ENCODE results near the gene PDF. TPM values are rescaled to one million over a fixed set of nuclear protein-coding genes. Genes with fewer than 3 reads are reported as not detected.

PDF gene
- total and polyA plus RNA-seq, 2 of the 13 experiments (the other 11 are each of a cell fraction or from before 2014, with no cell fraction given), result 12.4 to 48.8 TPM

- TF ChIP-seq LCORL (IDR thresholded peaks at IDR 0.05) (0 out of 2 replicates have a peak, but pooled peaks have one; percentile 39), LCORL (CRISPR knock-in tag; IDR thresholded peaks at IDR 0.05) (no peak), TFDP2 (CRISPR knock-in tag; IDR thresholded peaks at IDR 0.05) (no peak), MED1 (CRISPR knock-in tag; IDR thresholded peaks at IDR 0.05) (peak; percentile 11; the same call in 1 of the 2 replicates), EP300 (IDR thresholded peaks at IDR 0.05; ENCODE audit: low read depth in 2 of 2, low read length in 2 of 2) (peak in 1 of 2 experiments; percentile 14; a peak in 1 of 4 replicates), EP300 (CRISPR knock-in tag; IDR thresholded peaks at IDR 0.05; ENCODE audit: borderline replicate concordance) (no peak), RORA (CRISPR knock-in tag; IDR thresholded peaks at IDR 0.05) (no peak), ZNF441 (CRISPR knock-in tag; IDR thresholded peaks at IDR 0.05; ENCODE audit: borderline replicate concordance) (0 out of 2 replicates have a peak, but pooled peaks have one; percentile 15), RXRA (CRISPR knock-in tag; IDR thresholded peaks at IDR 0.05) (peak; percentile 50; the same call in 1 of the 2 replicates), CEBPG (CRISPR knock-in tag; IDR thresholded peaks at IDR 0.05) (0 out of 2 replicates have a peak, but pooled peaks have one; percentile 14), MAFK (conservative IDR thresholded peaks at IDR 0.05 in 1 of 2, IDR thresholded peaks at IDR 0.05 in 1 of 2; ENCODE audit: low read length in 2 of 2) (peak; percentile 98 to 99), ZNF260 (CRISPR knock-in tag; IDR thresholded peaks at IDR 0.05; ENCODE audit: borderline replicate concordance, low read depth) (no peak), ZSCAN22 (CRISPR knock-in tag; IDR thresholded peaks at IDR 0.05) (no peak), ZBTB1 (CRISPR knock-in tag; IDR thresholded peaks at IDR 0.05; ENCODE audit: borderline replicate concordance) (no peak), ZNF841 (CRISPR knock-in tag; IDR thresholded peaks at IDR 0.05; ENCODE audit: borderline replicate concordance) (no peak), ZNF749 (CRISPR knock-in tag; IDR thresholded peaks at IDR 0.05; ENCODE audit: borderline replicate concordance) (no peak), RXRB (CRISPR knock-in tag; IDR thresholded peaks at IDR 0.05; ENCODE audit: borderline replicate concordance) (no peak), NONO (IDR thresholded peaks at IDR 0.05) (no peak), NONO (CRISPR knock-in tag; conservative IDR thresholded peaks at IDR 0.05) (0 out of 2 replicates have a peak, but pooled peaks have one; percentile 23), RAD51 (IDR thresholded peaks at IDR 0.05; ENCODE audit: borderline replicate concordance) (no peak), RNF2 (conservative IDR thresholded peaks at IDR 0.05; ENCODE audit: low read depth) (no peak), NCOA2 (CRISPR knock-in tag; IDR thresholded peaks at IDR 0.05) (peak; percentile 41; the same call in 1 of the 2 replicates), HNF1A (IDR thresholded peaks at IDR 0.05; ENCODE audit: low read depth) (no peak), HNF1A (CRISPR knock-in tag; IDR thresholded peaks at IDR 0.05; ENCODE audit: borderline replicate concordance) (no peak), MEIS2 (CRISPR knock-in tag; IDR thresholded peaks at IDR 0.05) (no peak), BCL6 (CRISPR knock-in tag; IDR thresholded peaks at IDR 0.05) (no peak), ZNF563 (CRISPR knock-in tag; IDR thresholded peaks at IDR 0.05) (no peak), ZNF670 (CRISPR knock-in tag; IDR thresholded peaks at IDR 0.05; ENCODE audit: borderline replicate concordance) (peak; percentile 29; the same call in 1 of the 2 replicates)
Observed at GRCh38 chr16:69376393-69377059, 46.1 kb upstream of the PDF start (continued).
